Osteoblast (primary cell): Measurements from ENCODE around the gene NOP9. TPM values are rescaled to one million over a fixed set of nuclear protein-coding genes. Genes with fewer than 3 reads are reported as not detected.

Experiments
- DNase-seq: peaks from one replicate; pipeline ENCODE4 v3.0.0; 2011; ENCODE audit warnings: low spot score, mixed read lengths; ENCODE audit not compliant: insufficient read length; ENCODE audit errors: missing footprints
- H2AFZ ChIP-seq: 2 replicates; pipeline ENCODE4 v1.6.0; 2011; ENCODE audit warnings: mild to moderate bottlenecking, low read length
- H3K27ac ChIP-seq: 2 replicates; pipeline ENCODE4 v1.5.1; 2011; ENCODE audit warnings: mild to moderate bottlenecking, low read depth, low read length, moderate library complexity
- H3K27me3 ChIP-seq: 2 replicates; pipeline ENCODE4 v1.6.0; 2012; ENCODE audit warnings: mild to moderate bottlenecking, control low read depth, inconsistent platforms, low read length, moderate library complexity; ENCODE audit not compliant: insufficient read depth
- H3K36me3 ChIP-seq: 2 replicates; pipeline ENCODE4 v1.5.1; 2011; ENCODE audit warnings: mild to moderate bottlenecking, low read length, control low read depth, moderate library complexity; ENCODE audit not compliant: insufficient read depth
- H3K4me1 ChIP-seq: 2 replicates; pipeline ENCODE4 v1.5.1; 2011; ENCODE audit warnings: mild to moderate bottlenecking, low read length, control low read depth, moderate library complexity; ENCODE audit not compliant: insufficient read depth
- H3K4me2 ChIP-seq: 2 replicates; pipeline ENCODE4 v1.6.0; 2011; ENCODE audit warnings: mild to moderate bottlenecking, low read length; ENCODE audit not compliant: insufficient read depth
- H3K4me3 ChIP-seq: fragments of 200-600 bp; sonication (generic); 3 replicates; pipeline ENCODE4 v1.5.1; 2012; ENCODE audit warnings: mild to moderate bottlenecking, low read length, inconsistent platforms; ENCODE audit not compliant: insufficient read depth
- H3K79me2 ChIP-seq: 2 replicates; pipeline ENCODE4 v1.6.0; 2012; ENCODE audit warnings: mild to moderate bottlenecking, low read length, control low read depth, inconsistent platforms; ENCODE audit not compliant: insufficient read depth
- H3K9me3 ChIP-seq: 2 replicates; pipeline ENCODE4 v1.5.1; 2011; ENCODE audit warnings: low read depth, low read length, control low read depth
- H4K20me1 ChIP-seq: 2 replicates; pipeline ENCODE4 v1.6.0; 2012; ENCODE audit warnings: mild to moderate bottlenecking, low read length, control low read depth; ENCODE audit not compliant: insufficient read depth
- total RNA-seq: library from RNA; depleted of rRNA; stranded (reverse); fragments of >200 nt; gene quantifications from 2 replicates; pipeline ENCODE4 v1.2.3, GENCODE V29; 2012
- TF ChIP-seq, protein P1 (sequence below): IDR thresholded peaks from 2 replicates; pipeline ENCODE4 v1.5.1; 2011; ENCODE audit warnings: mild to moderate bottlenecking, low read depth, low read length, moderate library complexity; ENCODE audit errors: extremely low read depth

The NOP9 gene
- total RNA-seq, 1 donor = 21.0 TPM

DNA sequence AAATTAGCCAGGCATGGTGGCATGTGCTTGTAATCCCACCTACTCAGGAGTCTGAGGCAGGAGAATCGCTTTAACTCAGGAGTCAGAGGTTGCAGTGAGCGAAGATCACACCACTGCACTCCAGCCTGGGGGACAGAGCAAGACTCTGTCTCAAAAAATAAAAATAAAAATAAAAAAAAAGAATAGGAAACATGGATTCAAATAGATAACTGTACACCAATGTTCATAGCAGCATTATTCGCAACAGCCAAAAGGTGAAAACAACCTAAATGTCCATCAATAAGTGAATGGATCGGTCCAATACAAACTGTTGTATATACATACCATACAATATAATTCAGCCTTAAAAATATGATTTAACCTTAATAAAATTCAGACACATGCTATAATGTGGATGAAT, 43.2 kb downstream of the NOP9 start:
- Histone ChIP-seq H2AFZ (no peak overlapping the region), H3K36me3 (no peaks in the 10 kb centered on the region), H3K4me3 (no peak overlapping the region), H3K4me2 (no peak overlapping the region), H4K20me1 (no peaks in the 10 kb centered on the region), H3K79me2 (no peaks in the 10 kb centered on the region), H3K9me3 (no peaks in the 10 kb centered on the region), H3K4me1 (peaks cover 13% of the 10 kb centered on the region), H3K27ac (no peak overlapping the region), H3K27me3 (peaks cover 4% of the 10 kb centered on the region)
- no peak for DNase-seq
- TF ChIP-seq, protein P1, sequence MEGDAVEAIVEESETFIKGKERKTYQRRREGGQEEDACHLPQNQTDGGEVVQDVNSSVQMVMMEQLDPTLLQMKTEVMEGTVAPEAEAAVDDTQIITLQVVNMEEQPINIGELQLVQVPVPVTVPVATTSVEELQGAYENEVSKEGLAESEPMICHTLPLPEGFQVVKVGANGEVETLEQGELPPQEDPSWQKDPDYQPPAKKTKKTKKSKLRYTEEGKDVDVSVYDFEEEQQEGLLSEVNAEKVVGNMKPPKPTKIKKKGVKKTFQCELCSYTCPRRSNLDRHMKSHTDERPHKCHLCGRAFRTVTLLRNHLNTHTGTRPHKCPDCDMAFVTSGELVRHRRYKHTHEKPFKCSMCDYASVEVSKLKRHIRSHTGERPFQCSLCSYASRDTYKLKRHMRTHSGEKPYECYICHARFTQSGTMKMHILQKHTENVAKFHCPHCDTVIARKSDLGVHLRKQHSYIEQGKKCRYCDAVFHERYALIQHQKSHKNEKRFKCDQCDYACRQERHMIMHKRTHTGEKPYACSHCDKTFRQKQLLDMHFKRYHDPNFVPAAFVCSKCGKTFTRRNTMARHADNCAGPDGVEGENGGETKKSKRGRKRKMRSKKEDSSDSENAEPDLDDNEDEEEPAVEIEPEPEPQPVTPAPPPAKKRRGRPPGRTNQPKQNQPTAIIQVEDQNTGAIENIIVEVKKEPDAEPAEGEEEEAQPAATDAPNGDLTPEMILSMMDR = no peak

DNA sequence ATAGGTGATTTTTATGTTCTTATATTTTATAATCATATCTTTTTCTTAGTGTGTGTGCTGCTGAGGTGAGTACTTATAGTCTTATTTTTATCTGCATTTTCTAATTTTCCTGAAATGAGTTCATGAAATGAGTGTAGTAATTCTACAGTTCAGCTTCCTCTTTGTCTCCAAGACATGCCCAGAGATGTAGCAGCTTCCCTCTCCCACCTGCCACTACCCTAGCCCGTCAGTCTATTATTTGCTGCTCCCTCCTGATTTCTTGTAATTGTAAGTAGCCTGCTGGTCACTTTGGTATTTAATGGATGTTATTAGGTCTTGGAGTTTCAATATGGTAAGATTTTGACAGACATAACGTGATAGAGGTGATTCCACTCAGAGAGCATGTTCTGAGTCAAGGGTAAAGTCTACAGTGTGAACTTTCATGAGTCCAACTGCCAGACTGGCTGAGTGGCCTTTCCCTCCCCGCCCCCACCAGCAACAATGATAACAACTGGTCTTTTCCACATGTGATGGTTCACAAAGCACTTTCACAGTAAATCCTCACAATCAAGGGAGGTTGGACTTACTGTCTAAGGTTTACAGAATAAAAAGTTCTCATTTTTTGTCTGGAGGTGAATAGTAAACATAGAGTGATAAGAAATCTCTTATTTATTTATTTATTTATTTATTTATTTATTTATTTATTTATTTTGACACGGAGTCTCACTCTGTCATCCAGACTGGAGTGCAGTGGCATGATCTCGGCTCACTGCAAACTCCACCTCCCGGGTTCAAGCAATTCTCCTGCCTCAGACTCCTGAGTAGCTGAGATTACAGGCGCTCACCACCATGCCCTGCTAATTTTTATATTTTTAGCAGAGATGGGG, 44.4 kb downstream of the NOP9 start:
- H3K9me3 ChIP-seq = no peaks in the 10 kb centered on the region
- no peaks in the 10 kb centered on the region for H3K36me3 ChIP-seq
- peaks cover 4% of the 10 kb centered on the region for H3K27me3 ChIP-seq
- no peaks in the 10 kb centered on the region for H4K20me1 ChIP-seq
- no peak overlapping the region for H3K27ac ChIP-seq
- TF ChIP-seq, protein P1 = no peak
- H3K4me2 ChIP-seq = no peak overlapping the region
- no peaks in the 10 kb centered on the region for H3K79me2 ChIP-seq
- H3K4me1 ChIP-seq = peaks cover 12% of the 10 kb centered on the region
- DNase-seq = no peak
- H2AFZ ChIP-seq = no peak overlapping the region
- H3K4me3 ChIP-seq = no peak overlapping the region

DNA sequence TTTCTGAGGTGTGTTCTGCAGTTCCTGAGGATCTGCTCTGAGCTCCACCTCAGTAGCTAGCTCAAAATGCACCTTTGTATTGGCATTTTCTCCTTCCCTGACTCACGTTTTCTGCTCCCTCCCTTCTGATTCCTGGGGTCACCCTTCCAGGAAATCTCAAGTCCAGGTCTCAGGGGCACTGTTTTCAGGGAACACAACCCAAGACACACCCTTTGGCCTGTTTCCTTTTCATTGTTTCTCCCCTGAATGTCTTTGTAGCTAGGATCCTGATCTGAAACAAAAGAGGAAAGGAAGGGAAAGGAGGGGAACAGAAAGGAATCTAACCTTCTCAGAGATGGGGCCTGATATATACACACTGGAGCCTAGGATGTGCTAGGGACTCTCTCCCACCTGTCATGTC, 47.5 kb downstream of the NOP9 start:
- H3K27ac ChIP-seq = no peak overlapping the region
- DNase-seq = no peak
- peak overlapping the region; percentile 17 for H2AFZ ChIP-seq
- peaks cover 16% of the 10 kb centered on the region for H3K4me1 ChIP-seq
- H3K4me2 ChIP-seq = no peak overlapping the region
- no peaks in the 10 kb centered on the region for H3K36me3 ChIP-seq
- no peaks in the 10 kb centered on the region for H3K79me2 ChIP-seq
- TF ChIP-seq, protein P1 = no peak
- no peak overlapping the region for H3K4me3 ChIP-seq
- no peaks in the 10 kb centered on the region for H4K20me1 ChIP-seq
- no peaks in the 10 kb centered on the region for H3K9me3 ChIP-seq
- no peaks in the 10 kb centered on the region for H3K27me3 ChIP-seq

DNA sequence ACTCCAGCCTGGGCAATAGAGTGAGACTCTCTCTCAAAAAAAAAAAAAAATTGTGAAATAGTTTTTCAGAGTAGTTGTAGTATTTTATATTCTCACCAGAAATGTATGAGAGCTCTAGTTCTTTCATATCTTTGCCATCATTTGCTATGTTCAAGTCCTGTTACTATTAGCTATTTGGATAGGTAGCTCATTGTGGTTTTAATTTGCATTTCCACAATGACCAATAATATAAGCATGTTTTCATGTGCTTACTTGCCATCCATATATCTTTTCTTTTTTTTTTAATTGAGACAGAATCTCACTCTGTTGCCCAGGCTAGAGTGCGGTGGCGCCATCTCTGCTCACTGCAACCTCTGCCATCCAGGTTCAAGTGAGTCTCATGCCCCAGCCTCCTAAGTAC, 48.5 kb downstream of the NOP9 start:
- DNase-seq = no peak
- Histone ChIP-seq H4K20me1 (no peaks in the 10 kb centered on the region), H3K4me1 (peaks cover 25% of the 10 kb centered on the region), H3K4me2 (no peak overlapping the region), H2AFZ (no peak overlapping the region), H3K9me3 (no peaks in the 10 kb centered on the region), H3K27ac (no peak overlapping the region), H3K4me3 (no peak overlapping the region), H3K36me3 (no peaks in the 10 kb centered on the region), H3K79me2 (no peaks in the 10 kb centered on the region), H3K27me3 (no peaks in the 10 kb centered on the region)
- TF ChIP-seq, protein P1 = no peak
